HL-60 (cell line): ENCODE data around the gene TMEM126A.
"Not testable (repeated sequence)": the region's sequence is repeated elsewhere in the genome, so short reads cannot be mapped to it uniquely, and the experiment has no call there.

Experiments
- DNase-seq, 2 experiments: peaks; one replicate each; pipeline ENCODE4 v3.0.0-alpha.2; 2010 to 2020; ENCODE audit warnings: low read depth in 1 of 2, low spot score in 1 of 2
- H3K27ac ChIP-seq: fragments of 250-450 bp; sonication (Bioruptor Pico); replicated peaks from 2 replicates; pipeline ENCODE4 v1.5.1; 2020; ENCODE audit warnings: mild to moderate bottlenecking, moderate library complexity
- H3K27me3 ChIP-seq: fragments of 250-450 bp; sonication (Bioruptor Pico); 2 replicates; pipeline ENCODE4 v1.5.1; 2021; ENCODE audit warnings: mild to moderate bottlenecking, moderate library complexity; ENCODE audit not compliant: insufficient read depth, poor library complexity, severe bottlenecking
- H3K4me3 ChIP-seq: replicated peaks from 2 replicates; pipeline ENCODE4 v1.5.1; 2011; ENCODE audit warnings: mild to moderate bottlenecking, control low read depth, low read length; ENCODE audit not compliant: insufficient read depth
- GABPA ChIP-seq: IDR thresholded peaks from 2 replicates; pipeline ENCODE4 v1.6.1; 2012; ENCODE audit warnings: low read depth
- POLR2AphosphoS5 ChIP-seq: IDR thresholded peaks from 2 replicates; pipeline ENCODE4 v1.6.1; 2012; ENCODE audit warnings: low read depth
- SPI1 ChIP-seq: IDR thresholded peaks from 2 replicates; pipeline ENCODE4 v1.6.1; 2012; ENCODE audit warnings: low read depth, mild to moderate bottlenecking, borderline replicate concordance
- TF ChIP-seq, protein P1 (sequence below): IDR thresholded peaks from 2 replicates; pipeline ENCODE4 v1.6.1; 2012; ENCODE audit warnings: low read depth; ENCODE audit not compliant: insufficient replicate concordance
- TF ChIP-seq, protein P2 (sequence below): IDR thresholded peaks from one replicate; pipeline ENCODE4 v1.5.1; 2011; ENCODE audit warnings: low read length, control low read depth, inconsistent platforms; ENCODE audit not compliant: insufficient read depth

TMEM126A gene

DNA sequence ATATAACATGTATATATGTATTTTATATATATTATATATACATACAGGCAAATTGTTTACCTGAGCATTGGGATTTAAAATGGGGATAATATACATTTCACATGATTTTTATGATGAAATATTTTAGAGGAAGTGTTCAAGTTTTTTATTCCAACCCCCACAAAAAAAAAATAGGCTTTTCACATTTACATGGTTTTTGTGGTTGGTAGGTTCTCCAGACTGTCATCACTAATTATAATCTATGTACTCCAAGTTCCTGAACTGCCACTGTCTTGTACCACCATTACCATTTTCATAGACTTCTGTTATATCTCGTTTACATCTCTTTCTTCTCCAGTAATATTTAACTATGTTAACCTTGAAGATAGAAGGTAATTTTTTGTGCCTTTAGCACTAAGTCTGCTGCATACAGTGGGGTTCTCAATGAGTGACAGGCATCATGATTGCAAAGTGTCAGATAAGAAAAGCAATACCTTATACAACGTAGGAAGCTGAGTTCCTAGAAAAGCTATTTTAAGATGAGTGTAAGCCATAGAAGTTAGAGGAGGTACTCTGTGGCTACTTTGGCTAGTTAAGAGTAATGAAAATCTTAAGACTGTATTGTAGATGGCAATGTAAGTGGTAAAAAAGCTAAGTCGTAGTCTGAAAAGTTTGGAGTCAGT lies 5.2 kb downstream of the TMEM126A start:
- Histone ChIP-seq H3K27me3 (no peaks in the 10 kb centered on the region), H3K4me3 (no peak overlapping the region), H3K27ac (no peak overlapping the region)
- TF ChIP-seq SPI1 (peak; percentile 40), POLR2AphosphoS5 (no peak; the same call in 1 of the 2 replicates), GABPA (no peak)
- TF ChIP-seq, protein P1, sequence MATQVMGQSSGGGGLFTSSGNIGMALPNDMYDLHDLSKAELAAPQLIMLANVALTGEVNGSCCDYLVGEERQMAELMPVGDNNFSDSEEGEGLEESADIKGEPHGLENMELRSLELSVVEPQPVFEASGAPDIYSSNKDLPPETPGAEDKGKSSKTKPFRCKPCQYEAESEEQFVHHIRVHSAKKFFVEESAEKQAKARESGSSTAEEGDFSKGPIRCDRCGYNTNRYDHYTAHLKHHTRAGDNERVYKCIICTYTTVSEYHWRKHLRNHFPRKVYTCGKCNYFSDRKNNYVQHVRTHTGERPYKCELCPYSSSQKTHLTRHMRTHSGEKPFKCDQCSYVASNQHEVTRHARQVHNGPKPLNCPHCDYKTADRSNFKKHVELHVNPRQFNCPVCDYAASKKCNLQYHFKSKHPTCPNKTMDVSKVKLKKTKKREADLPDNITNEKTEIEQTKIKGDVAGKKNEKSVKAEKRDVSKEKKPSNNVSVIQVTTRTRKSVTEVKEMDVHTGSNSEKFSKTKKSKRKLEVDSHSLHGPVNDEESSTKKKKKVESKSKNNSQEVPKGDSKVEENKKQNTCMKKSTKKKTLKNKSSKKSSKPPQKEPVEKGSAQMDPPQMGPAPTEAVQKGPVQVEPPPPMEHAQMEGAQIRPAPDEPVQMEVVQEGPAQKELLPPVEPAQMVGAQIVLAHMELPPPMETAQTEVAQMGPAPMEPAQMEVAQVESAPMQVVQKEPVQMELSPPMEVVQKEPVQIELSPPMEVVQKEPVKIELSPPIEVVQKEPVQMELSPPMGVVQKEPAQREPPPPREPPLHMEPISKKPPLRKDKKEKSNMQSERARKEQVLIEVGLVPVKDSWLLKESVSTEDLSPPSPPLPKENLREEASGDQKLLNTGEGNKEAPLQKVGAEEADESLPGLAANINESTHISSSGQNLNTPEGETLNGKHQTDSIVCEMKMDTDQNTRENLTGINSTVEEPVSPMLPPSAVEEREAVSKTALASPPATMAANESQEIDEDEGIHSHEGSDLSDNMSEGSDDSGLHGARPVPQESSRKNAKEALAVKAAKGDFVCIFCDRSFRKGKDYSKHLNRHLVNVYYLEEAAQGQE: no peak
- TF ChIP-seq, protein P2, sequence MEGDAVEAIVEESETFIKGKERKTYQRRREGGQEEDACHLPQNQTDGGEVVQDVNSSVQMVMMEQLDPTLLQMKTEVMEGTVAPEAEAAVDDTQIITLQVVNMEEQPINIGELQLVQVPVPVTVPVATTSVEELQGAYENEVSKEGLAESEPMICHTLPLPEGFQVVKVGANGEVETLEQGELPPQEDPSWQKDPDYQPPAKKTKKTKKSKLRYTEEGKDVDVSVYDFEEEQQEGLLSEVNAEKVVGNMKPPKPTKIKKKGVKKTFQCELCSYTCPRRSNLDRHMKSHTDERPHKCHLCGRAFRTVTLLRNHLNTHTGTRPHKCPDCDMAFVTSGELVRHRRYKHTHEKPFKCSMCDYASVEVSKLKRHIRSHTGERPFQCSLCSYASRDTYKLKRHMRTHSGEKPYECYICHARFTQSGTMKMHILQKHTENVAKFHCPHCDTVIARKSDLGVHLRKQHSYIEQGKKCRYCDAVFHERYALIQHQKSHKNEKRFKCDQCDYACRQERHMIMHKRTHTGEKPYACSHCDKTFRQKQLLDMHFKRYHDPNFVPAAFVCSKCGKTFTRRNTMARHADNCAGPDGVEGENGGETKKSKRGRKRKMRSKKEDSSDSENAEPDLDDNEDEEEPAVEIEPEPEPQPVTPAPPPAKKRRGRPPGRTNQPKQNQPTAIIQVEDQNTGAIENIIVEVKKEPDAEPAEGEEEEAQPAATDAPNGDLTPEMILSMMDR: no peak
- no peak for DNase-seq

DNA sequence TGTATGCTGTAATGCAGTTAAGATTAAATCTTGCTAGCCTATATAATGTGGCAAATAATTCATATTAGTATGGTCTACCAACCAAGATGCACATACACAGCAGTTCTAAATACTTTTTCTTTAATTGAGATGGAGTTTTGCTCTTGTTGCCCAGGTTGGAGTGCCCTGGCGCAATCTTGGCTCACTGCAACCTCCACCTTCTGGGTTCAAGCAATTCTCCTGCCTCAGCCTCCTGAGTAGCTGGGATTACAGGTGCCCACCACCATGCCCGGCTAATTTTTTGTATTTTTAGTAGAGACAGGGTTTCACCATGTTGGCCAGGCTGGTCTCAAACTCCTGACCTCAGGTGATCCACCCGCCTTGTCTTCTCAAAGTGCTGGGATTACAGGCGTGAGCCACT lies 6.6 kb downstream of the TMEM126A start:
- DNase-seq, H3K4me3 ChIP-seq, H3K27ac ChIP-seq, H3K27me3 ChIP-seq: not testable (repeated sequence)

DNA sequence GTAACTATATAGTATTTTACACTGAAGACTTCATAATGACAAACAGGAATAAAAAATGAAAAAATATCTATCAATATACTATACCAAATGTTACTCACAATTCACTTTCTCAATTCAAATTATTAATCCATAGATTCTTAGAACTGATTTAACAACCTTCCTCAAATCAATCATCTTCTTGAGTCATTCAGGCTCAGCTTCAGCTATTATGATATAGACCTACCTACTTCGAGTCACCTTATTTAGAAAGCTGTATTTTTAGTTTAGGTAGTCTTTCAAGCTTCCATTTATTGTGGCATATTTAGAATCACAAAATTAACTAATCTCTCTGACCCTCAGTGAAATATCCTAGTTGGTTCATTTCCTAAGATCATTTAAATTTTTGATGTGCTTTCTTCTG lies 9.0 kb downstream of the TMEM126A start:
- Histone ChIP-seq H3K27ac (no peak overlapping the region), H3K4me3 (no peak overlapping the region), H3K27me3 (no peaks in the 10 kb centered on the region)
- no peak; the same call in 1 of the 2 replicates for TF ChIP-seq POLR2AphosphoS5
- no peak for TF ChIP-seq SPI1
- no peak for TF ChIP-seq GABPA
- TF ChIP-seq, protein P1: no peak
- TF ChIP-seq, protein P2: no peak
- DNase-seq: no peak

DNA sequence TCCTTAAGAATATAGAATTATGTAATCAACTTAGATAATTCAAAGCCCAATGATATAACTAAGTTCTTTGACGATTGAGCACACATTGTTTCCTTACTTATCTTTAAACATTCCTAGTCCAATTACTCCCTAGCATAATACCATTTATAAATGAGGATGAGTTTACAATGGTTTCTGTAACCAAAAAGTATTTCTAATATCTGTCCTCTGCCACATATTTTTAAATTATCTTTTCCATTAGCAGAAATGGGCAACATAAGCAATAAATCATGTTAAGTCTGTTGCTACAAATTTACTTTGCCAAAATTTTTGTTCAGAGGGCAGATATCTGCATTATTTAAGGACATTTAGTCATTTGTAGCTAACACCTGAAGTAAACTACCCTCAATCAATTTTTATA lies 10.4 kb downstream of the TMEM126A start:
- Histone ChIP-seq H3K27ac (no peak overlapping the region), H3K27me3 (no peaks in the 10 kb centered on the region)
- TF ChIP-seq SPI1 (no peak), GABPA (no peak)
- TF ChIP-seq, protein P2: no peak
- TF ChIP-seq, protein P1: no peak

More for the DNA sequence above, 10.4 kb downstream of the TMEM126A start:
- DNase-seq: no peak
- H3K4me3 ChIP-seq: no peak overlapping the region
